ENCODE results near the gene PROC.
"Not testable (repeated sequence)": the region's sequence is repeated elsewhere in the genome, so short reads cannot be mapped to it uniquely, and the experiment has no call there.

The PROC gene

DNA sequence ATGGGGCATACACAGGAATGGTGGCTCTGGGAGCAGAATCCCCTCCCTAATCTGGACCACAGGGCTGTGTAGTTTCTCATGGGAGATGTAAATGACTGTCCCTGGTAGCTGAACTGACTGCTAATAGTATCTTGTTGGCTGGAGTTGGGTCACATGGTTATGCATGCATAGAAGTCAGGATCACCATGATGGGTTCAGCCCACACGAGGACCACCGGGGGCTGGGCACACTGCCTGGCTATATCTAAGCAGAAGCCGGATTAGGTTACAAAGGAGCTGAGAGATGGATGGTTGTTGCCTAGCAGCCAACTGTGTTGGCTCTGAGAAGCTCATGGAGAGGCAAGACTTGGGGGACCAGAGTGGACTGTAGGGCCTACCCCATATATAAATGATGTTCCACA, 23.7 kb upstream of the PROC start:
- no peak for DNase-seq (ENCODE audit: low spot score)

- no peak for DNase-seq (ENCODE audit: low spot score)
Observed at GRCh38 chr2:127397568-127398238, 20.5 kb upstream of the PROC start.

DNA sequence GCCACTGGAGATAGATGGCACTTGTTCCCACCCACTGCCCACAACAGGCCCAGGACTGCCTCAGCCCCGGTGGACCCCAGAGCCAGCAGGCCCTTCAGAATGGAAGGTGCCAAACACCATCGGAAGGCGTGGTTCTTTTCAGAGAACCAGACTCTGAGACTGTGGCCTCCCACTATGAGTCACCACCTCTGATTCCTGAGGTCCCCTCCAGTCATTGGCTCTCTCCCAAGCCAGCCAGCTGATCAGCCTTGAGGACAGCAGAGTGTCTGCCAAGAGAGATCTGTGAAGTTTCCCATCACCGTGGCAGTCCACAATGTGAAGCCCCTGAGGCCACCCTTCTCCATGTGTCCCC, 20.0 kb upstream of the PROC start:
- DNase-seq (ENCODE audit: low spot score) = peak; percentile 57

GRCh38 chr2:127400533-127400896, 17.7 kb upstream of the PROC start:
- no peak for DNase-seq (ENCODE audit: low spot score)

GRCh38 chr2:127400897-127401756, 17.1 kb upstream of the PROC start:
- DNase-seq (ENCODE audit: low spot score) = no peak

DNA sequence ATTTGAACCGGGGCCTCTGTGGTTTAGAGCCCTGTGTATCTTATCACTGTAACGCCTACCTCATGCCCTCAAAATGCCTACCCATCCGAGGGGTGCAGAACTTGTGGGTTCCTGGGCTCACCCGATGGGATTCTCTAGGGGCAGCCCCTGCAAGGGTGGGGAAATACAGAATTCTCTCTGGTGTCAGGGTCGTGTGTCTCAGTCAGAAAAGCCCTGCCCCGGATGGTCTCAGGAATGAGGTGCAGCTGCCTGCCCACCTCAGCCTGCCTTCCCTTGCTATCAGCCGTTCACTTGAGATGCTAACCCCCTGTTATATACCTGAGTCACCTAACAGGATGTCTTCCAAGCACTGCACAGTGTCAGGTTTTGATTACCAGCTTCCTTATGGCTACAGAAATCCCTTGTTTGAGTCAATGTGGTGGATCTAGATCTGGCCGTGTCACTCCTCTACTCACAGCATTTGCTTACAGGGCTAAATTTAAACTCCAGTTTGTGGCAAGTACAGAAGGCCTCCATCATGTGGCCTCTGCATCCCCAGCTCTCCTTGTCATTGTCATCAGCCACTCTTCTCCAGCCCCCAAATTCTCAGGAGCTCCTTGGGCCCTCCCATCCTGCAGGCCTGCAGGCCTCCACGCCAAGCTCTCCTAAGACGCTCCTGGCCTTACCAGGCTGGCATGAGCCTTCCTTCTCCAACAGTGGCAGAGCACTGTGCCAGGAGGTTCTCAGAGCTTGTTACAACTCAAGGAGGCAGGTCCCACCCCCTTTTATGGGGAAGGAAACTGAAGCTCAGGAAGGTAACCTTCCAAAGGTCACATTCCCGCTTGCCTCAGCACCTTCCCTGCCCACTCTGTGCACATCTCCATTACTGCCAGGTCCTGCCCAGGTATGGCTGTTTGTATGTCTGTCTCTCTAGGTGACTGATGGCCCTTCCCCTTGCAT, 16.2 kb upstream of the PROC start:
- no peak for DNase-seq (ENCODE audit: low spot score)

DNA sequence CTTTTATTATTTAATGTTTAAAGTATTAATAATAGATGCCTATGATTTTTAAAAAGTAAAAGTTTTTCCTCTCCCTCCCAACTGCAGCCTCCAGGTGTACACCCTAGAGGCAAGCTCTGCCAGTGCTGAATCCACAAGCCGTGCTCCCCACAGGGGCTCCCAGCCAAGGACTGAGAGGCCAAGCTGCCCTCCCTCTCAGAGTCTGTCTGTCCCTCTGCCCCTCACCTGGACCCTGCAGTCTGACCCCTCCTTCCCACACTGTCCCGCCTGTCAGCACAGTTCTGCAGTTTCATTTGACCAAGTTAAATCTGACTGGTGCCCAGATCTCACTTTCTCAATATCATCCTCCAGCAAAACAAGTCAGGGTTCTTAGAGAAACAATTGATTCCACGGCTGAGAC, 14.8 kb upstream of the PROC start:
- DNase-seq (ENCODE audit: low spot score) = no peak

- DNase-seq (ENCODE audit: low spot score) = peak; percentile 43
Observed at GRCh38 chr2:127404466-127405254, 13.6 kb upstream of the PROC start.

- DNase-seq (ENCODE audit: low spot score) = no peak
Observed at GRCh38 chr2:127405255-127405610, 13.0 kb upstream of the PROC start.

GRCh38 chr2:127406454-127406853, 11.8 kb upstream of the PROC start:
- DNase-seq (ENCODE audit: low spot score) = no peak

DNA sequence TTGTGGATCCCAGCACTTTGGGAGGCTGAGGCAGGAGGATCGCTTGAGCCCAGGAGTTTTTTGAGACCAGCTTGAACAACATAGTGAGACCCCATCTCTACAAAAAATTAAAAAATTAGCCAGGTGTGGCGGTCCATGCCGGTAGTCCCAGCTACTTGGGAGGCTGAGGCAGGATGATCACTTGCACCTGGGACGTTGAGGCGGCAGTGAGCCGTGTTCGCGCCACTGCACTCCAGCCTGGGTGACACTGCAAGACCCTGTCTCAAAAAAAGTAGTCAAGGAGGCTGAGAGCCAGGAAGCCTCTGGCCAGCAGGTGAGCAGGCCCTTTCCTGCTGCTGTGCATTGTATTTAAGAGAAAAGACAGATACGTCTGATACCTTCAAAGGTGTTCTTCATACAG, 11.1 kb upstream of the PROC start:
- no peak for DNase-seq (ENCODE audit: low spot score)

DNA sequence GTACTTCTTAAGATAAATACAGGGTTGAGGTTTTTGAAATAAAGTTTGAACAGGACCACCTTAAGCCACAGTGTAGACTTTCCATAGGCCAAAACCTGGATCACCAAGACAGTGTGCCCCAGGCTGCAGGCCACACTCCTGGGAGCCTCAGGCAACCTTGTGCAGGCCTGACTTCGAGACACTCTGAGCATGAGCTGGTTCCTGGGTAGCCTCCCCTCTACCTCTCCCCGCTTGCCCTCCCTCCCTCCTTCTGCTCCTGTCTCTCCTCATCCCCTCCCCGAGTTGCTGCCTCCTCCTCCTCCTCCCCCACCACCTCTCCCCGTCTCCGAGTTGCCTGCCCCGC, 10.6 kb upstream of the PROC start:
- no peak for DNase-seq (ENCODE audit: low spot score)

- DNase-seq (ENCODE audit: low spot score) = peak; percentile 85
Observed at GRCh38 chr2:127408004-127408806, 10.0 kb upstream of the PROC start.

GRCh38 chr2:127408807-127409099, 9.5 kb upstream of the PROC start:
- DNase-seq (ENCODE audit: low spot score) = no peak

GRCh38 chr2:127409716-127410115, 8.5 kb upstream of the PROC start:
- DNase-seq (ENCODE audit: low spot score) = not testable (repeated sequence)

DNA sequence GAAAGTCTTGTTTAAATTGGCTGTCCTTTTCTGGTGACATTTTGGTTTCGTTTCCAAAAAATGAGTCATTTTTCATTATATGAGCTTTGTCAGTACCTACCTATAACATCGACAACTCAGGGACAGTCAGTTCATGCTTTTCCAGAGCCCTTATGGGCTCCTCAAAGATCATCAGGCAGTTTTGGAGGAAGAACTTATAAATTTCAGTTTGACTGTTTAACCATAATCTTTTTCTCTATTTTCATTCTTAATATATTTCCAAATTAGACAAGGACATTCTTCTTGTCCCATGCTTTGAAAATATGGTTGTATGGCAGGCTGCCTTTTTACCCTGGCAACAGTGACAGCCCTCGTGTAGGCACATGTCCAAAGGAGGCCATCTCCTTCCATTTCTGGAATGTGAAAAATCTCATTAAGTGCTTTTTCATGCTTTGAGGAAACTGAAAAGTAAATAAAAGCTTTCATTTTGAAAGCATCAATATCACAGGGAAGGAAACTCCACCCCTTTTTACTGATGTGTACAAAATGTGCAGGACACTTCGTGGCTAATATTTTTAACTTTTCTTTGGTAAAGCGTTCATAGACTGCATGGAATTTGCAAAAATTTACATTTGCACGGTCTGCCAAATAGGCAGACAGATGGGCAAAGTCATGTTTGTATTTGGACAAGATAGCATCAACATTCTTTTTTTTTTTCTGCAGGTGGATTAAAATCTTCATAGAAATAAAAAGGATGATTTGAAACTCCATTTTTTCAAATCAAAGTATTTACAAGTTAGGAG, 7.2 kb upstream of the PROC start:
- peak; percentile 31 for DNase-seq (ENCODE audit: low spot score)

DNA sequence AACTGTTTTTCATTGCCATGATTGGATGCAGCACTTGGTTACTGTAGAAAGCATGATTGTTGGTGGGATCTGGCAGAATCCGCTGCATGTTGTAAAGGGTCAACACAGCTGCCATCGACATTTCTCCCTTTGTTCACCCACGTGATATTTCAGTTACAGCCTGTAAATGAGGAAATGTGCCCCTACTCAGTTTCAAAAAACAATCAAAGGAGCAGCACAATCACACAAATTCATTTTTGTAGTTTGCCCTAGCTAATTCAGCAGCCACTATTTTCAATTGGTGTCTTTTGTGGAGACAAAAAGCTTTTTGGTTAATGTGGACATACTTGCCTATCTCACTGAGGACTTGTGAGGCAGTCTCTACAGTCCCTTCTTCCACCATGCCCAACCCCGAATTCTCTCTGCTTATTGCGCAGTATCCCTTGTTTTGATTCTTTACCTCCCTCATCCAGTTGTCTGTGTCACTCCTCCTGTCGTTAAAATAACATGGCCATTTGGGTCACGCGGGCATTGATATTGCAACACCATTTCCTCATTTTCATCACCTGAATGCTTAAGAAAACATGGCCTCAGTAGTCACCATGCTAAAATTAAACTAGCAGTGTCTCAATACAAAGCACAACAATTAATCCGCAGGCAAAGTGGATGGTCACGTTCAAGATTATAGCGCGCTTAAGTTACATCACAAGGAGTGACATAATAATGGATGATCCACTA, 6.4 kb upstream of the PROC start:
- peak; percentile 42 for DNase-seq (ENCODE audit: low spot score)

DNA sequence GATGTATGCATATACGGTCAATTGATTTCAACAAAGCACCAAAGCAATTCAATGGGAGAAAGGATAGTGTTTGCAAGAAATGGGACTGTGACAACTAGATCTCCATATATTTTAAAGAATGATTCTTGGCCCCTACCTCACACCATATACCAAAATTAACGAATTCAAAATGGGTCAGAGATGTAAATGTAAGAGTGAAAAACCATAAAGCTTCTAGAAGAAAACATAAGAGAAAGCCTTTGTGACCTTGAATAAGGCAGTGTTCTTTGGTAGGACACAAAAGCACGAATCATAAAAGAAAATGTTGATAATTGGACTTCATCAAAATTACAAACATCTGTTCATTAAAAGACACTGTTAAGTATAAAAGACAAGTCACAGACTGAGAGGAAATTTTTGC, 5.0 kb upstream of the PROC start:
- DNase-seq (ENCODE audit: low spot score) = no peak

DNA sequence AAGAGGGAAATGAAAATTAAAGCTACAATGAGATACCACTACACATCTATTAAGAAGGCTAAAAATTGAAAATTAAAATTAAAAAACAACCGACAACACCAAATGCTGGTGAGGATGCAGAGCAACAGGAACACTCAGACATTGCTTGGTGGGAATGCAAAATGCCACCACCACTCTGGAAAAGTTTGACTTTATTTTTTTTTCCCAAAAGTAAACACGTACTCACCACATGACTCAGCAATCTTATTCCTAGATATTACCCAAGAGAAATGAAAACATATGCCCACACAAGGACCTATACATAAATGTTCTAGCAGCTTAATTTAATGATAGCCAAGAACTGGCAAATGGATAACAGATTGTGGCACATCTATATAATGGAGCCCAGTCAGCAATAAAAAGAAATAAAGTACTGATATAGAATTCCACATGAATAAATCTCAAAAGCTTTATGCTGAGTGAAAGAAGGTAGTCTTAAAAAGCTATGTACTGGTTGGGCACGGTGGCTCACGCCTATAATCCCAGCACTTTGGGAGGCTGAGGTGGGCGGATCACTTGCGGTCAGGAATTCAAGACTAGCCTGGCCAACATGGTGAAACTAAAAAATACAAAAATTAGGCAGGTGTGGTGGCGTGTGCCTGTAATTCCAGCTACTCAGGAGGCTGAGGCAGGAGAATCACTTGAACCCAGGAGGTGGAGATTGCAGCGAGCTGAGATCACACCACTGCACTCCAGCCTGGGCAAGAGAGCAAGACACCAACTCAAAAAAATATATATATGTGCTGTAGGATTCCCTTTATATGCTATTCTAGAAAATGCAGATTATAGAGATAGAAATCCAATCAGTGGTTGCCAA, 4.2 kb upstream of the PROC start:
- no peak for DNase-seq (ENCODE audit: low spot score)

All from globus pallidus (tissue), 1 donor.